GM19397 (cell line): Measurements from ENCODE around the gene IL17RA.

Experiments used
- ATAC-seq: cut with Tn5 transposase; IDR thresholded peaks from one replicate; pipeline ENCODE4 v1.9.1; 2021; ENCODE audit warnings: mild to moderate bottlenecking, moderate library complexity; ENCODE audit not compliant: unreplicated experiment

IL17RA gene

GRCh38 chr22:17152971-17153370 lies 68.2 kb downstream of the IL17RA start:
- no peak for ATAC-seq

- no peak for ATAC-seq
Observed at GRCh38 chr22:17155941-17156340, 71.1 kb downstream of the IL17RA start.

- no peak for ATAC-seq
Observed at GRCh38 chr22:17157714-17158113, 72.9 kb downstream of the IL17RA start.

- ATAC-seq: no peak
Observed at GRCh38 chr22:17158176-17158567, 73.4 kb downstream of the IL17RA start.

- ATAC-seq: peak; percentile 78
Observed at GRCh38 chr22:17158568-17159503, 74.0 kb downstream of the IL17RA start, which contains the start of gene HDHD5. Gene HDHD5 (minus strand): TSS chr22:17159277. CDS start chr22:17159251, 26 bp downstream.

- ATAC-seq: peak; percentile 33
Observed at GRCh38 chr22:17159504-17159951, 74.7 kb downstream of the IL17RA start.

GRCh38 chr22:17161991-17162390 lies 77.2 kb downstream of the IL17RA start:
- ATAC-seq: no peak

GRCh38 chr22:17162731-17163130 lies 77.9 kb downstream of the IL17RA start:
- ATAC-seq: no peak

- ATAC-seq: no peak
Observed at GRCh38 chr22:17164392-17165024, 79.7 kb downstream of the IL17RA start.
